Measurements from ENCODE around the gene ANGPTL8. TPM values are rescaled to one million over a fixed set of nuclear protein-coding genes. Genes with fewer than 3 reads are reported as not detected.
A peak's percentile ranks its signal among the peaks of the same experiment; 100 is the strongest.

Gene ANGPTL8
- total RNA-seq, 1 experiment from 2014 or later: not detected

DNA sequence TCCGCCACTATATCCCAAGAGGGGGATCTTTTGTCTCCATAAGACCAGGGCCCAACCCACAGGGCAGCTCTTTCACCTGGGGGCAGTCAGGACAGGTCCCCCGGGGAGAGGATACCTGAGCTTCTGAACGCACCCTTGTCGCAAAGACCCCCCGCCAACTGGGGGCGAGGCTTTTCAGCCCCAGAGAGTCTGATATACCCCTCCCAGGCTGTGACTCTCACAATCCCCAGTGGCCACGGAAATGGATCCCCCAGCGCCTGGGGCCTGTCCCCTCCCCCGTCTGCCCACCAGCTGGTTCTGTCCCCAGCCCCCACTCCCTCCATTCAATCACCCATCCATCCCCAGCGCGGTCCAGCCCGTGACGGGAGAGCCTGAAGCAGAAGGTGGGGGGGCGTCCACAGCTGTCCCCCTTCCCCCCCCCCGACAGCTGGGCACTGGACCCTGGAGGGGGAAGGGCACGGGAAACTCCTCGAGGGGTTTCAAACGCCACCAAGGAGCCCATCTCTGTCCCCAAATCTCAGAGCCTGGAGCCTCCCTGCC lies 22.1 kb downstream of the ANGPTL8 start:
- no peak for DNase-seq (ENCODE audit: low spot score)

GRCh38 chr19:11261971-11262839 lies 22.8 kb downstream of the ANGPTL8 start, which contains the start of gene DOCK6:
Gene DOCK6 (minus strand): TSS chr19:11262524. CDS start chr19:11262440, 84 bp downstream.
- DNase-seq (ENCODE audit: low spot score): no peak

- DNase-seq (ENCODE audit: low spot score): no peak
Observed at GRCh38 chr19:11263726-11264125, 24.3 kb downstream of the ANGPTL8 start.

- DNase-seq (ENCODE audit: low spot score): peak; percentile 85
Observed at GRCh38 chr19:11264452-11265176, 25.2 kb downstream of the ANGPTL8 start.

DNA sequence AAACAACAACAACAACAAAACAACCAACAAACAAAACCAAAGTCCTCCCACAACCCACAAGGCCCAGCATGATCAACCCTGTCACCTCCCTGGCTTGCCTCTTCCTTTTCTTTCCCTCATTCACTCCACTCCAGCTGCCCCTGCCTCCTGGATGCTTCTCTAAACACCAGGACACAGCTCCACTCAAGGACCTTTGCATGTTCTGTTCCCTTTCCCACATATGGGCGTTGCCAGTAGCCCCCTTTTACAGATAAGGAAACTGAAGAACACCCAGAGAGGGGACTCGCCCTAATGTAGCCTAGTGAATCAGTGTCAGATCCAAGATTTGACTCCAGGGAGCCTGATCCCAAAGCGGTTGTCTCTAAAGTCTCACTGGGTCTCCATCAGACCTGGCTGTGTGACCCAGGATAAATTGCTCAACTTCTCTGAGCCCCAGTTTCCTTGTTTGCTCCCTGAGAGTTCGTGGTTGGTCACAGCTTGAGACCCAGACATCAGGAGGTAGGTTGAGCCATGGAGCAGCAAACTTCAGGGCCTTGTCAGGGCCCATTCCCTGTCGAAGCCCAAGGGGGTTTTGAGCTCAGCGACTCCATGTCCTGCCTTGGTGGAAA lies 25.9 kb downstream of the ANGPTL8 start:
- no peak for DNase-seq (ENCODE audit: low spot score)

DNA sequence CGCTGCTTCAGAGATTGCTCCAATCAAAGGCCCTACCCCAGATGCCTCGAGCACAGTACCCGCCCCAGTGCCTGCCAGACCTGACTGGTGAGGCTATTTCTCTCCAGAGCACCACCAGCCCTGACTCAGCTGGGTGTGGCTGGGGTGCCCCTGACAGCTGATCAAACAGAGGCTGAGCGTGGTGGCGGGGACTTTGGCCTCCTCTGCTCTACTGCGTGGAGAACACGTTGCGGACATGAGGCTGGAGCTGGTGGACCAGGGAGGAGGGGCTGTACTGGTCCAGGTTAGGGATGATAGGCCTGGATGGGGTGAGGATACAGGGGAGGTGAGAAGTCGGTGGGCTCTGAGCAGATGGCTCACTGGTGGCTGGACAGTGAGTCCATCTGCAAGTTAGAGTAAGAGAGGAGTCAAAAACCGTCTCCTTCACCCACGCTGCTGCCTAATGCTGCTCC lies 26.4 kb downstream of the ANGPTL8 start:
- peak; percentile 86 for DNase-seq (ENCODE audit: low spot score)

DNA sequence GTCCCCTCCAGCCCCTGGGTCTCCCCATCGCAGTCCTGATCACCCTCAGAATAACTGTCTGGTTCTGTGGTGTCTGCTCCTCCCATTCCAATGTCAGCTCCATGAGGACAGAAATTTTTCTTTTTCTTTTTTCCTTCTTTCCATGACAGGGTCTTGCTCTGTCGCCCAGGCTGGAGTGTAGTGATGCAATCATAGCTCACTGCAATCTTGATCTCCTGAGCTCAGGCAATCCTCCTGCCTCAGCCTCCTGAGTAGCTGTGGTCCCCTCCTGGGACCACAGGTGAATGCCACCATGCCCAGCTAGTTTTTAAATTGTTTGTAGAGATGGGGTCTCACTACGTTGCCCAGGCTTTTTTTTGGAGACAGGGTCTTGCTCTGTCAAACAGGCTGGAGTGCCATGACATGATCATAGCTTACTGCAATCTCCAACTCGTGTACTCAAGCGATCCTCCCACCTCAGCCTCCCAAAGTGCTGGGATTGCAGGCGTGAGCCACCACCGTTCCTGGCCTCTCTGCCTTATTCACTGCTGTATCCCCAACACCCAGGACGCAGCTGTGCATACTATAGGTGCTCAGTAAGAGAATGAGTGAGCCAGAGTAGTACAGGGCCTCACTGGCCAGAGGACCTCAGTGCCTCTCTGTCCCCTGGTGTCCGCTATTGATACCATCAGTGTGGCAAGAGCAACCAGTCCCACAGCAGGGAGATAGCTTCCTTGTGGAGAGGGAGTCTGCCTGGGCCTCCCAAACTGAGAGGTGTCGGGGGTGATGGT lies 28.1 kb downstream of the ANGPTL8 start:
- DNase-seq (ENCODE audit: low spot score): no peak

DNA sequence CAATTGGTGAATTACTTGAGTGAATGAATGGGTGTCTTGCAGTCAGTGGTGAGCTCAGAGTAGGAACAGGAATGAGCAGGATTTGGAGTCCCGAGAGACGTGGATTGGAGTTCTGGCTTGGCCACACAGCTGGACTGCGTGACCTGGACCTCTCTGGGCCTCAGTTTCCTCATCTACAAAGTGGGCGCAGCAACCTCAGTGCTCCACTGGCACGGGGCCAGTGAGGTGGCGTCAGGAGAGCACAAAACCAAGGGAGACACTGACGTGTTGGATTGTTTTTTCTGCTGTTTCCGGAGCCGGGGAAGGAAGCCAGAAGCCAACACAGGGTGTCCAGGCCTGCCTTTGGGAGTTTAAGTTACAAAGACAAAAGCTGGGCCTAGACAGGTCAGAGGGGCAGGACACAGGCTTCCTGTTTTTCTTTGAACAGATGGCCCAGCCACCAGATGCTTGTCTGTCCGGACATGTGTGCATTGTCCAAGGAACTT lies 29.4 kb downstream of the ANGPTL8 start:
- DNase-seq (ENCODE audit: low spot score): peak; percentile 33

DNA sequence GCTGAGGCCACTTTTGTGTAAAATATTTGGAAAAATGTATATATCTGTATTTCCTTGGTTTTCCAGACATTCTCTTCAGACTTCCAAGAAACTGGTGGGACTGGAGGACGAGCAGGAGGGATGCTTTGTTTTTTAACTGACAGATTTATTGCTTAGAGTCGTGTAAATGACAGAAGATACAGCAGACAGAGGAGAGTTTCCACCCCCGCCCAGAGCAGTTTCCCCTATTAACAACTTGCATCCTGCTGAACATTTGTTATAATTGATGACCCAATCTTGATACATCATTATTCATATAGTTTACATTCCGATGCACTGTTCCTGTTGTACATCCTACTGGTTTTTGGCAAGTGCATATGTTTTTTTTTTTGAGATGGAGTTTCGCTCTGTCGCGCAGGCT lies 30.0 kb downstream of the ANGPTL8 start:
- no peak for DNase-seq (ENCODE audit: low spot score)

GRCh38 chr19:11273296-11273695 lies 33.9 kb downstream of the ANGPTL8 start:
- no peak for DNase-seq (ENCODE audit: low spot score)

GRCh38 chr19:11273989-11274388 lies 34.6 kb downstream of the ANGPTL8 start:
- no peak for DNase-seq (ENCODE audit: low spot score)

DNA sequence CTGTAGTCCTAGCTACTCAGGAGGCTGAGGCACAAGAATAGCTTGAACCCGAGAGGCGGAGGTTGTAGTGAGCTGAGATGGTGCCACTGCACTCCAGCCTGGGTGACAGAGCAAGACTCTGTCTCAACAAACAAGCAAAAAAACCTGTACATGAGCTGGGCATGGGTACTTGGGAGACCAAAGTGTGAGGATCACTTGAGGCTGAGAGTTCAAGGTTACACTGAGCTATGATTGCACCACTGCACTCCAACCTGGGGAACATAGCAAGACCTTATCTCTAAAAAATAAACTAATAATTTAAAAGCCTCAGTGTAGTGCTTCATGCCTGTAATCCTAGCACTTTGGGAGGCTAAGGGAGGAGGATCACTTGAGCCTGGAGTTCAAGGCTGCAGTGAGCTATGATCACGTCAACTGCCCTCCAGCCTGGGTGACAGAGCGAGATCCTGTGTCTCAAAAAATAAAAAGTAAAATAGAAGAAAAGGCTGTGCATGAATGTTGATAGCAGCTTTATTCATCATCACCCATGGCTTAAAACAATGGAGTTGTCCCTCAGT lies 35.2 kb downstream of the ANGPTL8 start:
- no peak for DNase-seq (ENCODE audit: low spot score)

DNA sequence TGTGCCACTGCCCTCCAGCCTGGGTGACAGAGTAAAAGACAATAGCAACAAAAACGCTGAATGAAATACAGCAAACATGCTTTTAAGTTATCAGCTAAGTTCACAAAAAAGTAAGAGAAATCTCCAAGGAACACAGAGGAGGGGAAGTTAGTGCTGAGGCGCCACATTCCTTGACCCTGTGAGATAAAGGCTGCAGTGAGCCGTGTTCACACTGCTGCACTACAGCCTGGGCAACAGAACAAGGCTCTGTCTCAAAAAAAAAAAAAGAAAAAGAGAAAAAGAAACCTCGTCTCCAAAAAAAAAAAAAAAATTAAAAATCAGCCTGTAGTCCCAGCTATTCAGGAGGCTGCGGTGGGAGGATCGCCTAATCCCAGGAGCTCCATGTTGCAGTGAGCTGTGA lies 39.3 kb downstream of the ANGPTL8 start:
- DNase-seq (ENCODE audit: low spot score): no peak

GRCh38 chr19:11279505-11280236 lies 40.3 kb downstream of the ANGPTL8 start:
- DNase-seq (ENCODE audit: low spot score): no peak

- no peak for DNase-seq (ENCODE audit: low spot score)
Observed at GRCh38 chr19:11281356-11282049, 42.1 kb downstream of the ANGPTL8 start.

DNA sequence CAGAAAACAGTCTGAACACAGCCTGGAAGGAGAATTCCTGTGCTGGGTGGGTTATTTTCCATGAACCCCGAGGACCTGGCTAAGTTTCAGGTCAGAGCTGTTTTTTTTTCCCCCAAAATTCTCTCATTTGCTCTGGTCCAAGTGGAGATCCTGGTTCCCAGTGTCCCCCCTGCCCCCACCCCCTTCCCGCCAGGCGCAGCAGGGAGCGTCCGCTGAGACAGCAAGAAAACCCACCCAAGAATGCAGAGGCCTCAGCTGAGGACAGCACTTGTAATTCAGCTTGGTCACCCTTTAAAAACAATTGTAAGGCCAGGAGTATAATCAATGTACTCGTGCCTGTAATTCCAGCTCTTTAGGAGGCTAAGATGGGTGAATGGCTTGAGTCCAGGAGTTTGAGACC lies 45.1 kb downstream of the ANGPTL8 start:
- DNase-seq (ENCODE audit: low spot score): no peak

DNA sequence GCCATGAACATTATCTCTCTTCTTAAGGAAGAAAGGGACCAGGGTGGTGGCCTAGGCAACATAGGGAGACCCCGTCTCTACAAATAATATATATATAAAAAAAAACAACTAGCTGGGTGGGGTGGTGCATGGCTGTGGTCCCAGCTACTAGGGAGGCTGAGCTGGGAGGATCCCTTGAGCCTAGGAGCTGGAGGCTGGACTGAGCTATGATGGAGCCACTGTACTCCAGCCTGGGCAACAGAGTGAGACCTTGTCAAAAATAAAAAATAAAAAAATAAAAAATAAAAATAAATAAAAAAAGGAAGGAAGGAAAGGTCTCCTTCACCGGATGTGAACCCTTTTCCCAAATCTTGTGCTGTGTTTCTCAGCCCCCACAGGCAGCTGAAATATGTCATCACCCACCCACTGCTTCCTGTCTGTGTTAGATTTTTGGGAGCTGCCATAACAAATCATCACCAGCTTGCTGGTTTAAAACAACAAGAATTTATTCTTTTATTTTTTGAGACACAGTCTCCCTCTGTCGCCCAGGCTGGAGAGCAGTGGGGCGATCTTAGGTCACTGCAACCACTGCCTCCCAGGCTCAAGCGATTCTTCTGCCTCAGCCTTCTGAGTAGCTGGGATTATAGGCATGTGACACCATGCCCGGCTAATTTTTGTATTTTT lies 47.0 kb downstream of the ANGPTL8 start:
- DNase-seq (ENCODE audit: low spot score): no peak

GRCh38 chr19:11288349-11288748 lies 48.9 kb downstream of the ANGPTL8 start:
- peak; percentile 41 for DNase-seq (ENCODE audit: low spot score)

GRCh38 chr19:11290256-11290655 lies 50.8 kb downstream of the ANGPTL8 start:
- no peak for DNase-seq (ENCODE audit: low spot score)
